Kidney epithelial cell (primary cell): ENCODE data around the gene BCAS3. TPM values are rescaled to one million over a fixed set of nuclear protein-coding genes. Genes with fewer than 3 reads are reported as not detected.
"Not testable (repeated sequence)": the region's sequence is repeated elsewhere in the genome, so short reads cannot be mapped to it uniquely, and the experiment has no call there.

Experiments used
- DNase-seq: peaks from one replicate; pipeline ENCODE4 v3.0.0-alpha.2; 2010; ENCODE audit warnings: low read depth
- H3K27me3 ChIP-seq: 2 replicates; pipeline ENCODE4 v1.6.0; 2011; ENCODE audit warnings: low read length; ENCODE audit not compliant: control insufficient read depth, insufficient read depth
- H3K36me3 ChIP-seq: 2 replicates; pipeline ENCODE4 v1.5.1; 2011; ENCODE audit warnings: low read length; ENCODE audit not compliant: control insufficient read depth, insufficient read depth
- H3K4me3 ChIP-seq: 2 replicates; pipeline ENCODE4 v1.5.1; 2011; ENCODE audit warnings: low read depth, mild to moderate bottlenecking, control low read depth, low read length
- total RNA-seq: library from RNA; depleted of rRNA; stranded (reverse); fragments of >200 nt; gene quantifications from 2 replicates; pipeline ENCODE4 v1.2.3, GENCODE V29; 2015
- TF ChIP-seq, protein P1 (sequence below): IDR thresholded peaks from 2 replicates; pipeline ENCODE4 v1.5.1; 2011; ENCODE audit warnings: mild to moderate bottlenecking, moderate library complexity, low read length, control low read depth, inconsistent platforms; ENCODE audit not compliant: insufficient read depth, poor library complexity, severe bottlenecking

Gene BCAS3
- total RNA-seq, 1 donor from 2014 or later = 26.7 TPM

DNA sequence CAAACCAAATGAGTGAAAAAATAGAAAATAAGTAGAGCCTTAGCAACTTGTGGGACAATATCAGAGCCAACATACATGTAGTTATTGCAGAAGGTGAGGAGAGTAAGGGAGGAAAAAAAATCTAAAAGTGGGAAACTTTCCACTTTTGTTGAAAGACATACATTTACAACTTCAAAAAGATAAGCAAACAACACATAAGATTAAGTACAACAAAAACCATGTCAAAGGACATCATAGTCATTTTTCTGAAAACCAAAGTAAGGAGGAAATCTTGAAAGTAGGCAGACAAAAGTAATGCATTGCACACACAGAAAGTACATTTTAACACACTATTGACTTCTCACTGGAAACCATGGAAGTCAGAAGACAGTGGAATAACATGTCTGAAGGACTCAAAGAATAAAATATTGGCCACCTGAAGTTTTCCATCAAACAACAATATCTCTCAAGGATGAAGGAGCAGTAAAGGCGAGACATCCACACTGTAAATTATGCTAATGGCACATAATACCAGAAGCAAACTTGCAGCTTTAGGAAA, 291.9 kb downstream of the BCAS3 start:
- Histone ChIP-seq H3K4me3 (no peak overlapping the region), H3K27me3 (no peaks in the 10 kb centered on the region), H3K36me3 (no peaks in the 10 kb centered on the region)
- DNase-seq = no peak
- TF ChIP-seq, protein P1, sequence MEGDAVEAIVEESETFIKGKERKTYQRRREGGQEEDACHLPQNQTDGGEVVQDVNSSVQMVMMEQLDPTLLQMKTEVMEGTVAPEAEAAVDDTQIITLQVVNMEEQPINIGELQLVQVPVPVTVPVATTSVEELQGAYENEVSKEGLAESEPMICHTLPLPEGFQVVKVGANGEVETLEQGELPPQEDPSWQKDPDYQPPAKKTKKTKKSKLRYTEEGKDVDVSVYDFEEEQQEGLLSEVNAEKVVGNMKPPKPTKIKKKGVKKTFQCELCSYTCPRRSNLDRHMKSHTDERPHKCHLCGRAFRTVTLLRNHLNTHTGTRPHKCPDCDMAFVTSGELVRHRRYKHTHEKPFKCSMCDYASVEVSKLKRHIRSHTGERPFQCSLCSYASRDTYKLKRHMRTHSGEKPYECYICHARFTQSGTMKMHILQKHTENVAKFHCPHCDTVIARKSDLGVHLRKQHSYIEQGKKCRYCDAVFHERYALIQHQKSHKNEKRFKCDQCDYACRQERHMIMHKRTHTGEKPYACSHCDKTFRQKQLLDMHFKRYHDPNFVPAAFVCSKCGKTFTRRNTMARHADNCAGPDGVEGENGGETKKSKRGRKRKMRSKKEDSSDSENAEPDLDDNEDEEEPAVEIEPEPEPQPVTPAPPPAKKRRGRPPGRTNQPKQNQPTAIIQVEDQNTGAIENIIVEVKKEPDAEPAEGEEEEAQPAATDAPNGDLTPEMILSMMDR = no peak

DNA sequence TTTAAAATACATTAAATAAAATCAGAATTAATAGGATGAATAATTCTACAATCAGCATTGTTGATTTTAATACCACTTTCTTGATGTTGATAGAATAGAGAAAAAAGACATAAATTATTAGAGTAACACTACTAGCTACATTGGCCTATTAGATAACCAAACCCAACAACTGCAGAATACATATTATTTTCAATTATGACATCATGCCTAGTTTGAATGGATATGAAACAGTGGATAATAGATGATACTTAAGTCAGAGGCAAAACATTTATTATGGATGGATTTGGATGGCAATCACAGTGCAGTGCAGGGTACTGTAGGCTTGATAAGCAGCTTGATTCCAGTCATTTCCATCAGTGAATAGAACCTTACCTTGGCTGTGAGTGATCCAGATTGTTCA, 293.1 kb downstream of the BCAS3 start:
- no peak for DNase-seq
- H3K36me3 ChIP-seq = no peaks in the 10 kb centered on the region
- H3K4me3 ChIP-seq = no peak overlapping the region
- no peaks in the 10 kb centered on the region for H3K27me3 ChIP-seq
- TF ChIP-seq, protein P1 = no peak

- Histone ChIP-seq H3K27me3 (no peaks in the 10 kb centered on the region), H3K4me3 (no peak overlapping the region), H3K36me3 (no peaks in the 10 kb centered on the region)
- TF ChIP-seq, protein P1 = peak; percentile 66
- DNase-seq = peak; percentile 16
These were observed 294.1 kb downstream of the BCAS3 start for GRCh38 chr17:60971515-60972369.

- not testable (repeated sequence) for H3K4me3 ChIP-seq, H3K27me3 ChIP-seq
These were observed 299.2 kb downstream of the BCAS3 start for GRCh38 chr17:60976861-60977260.

GRCh38 chr17:60989379-60989778, 311.7 kb downstream of the BCAS3 start:
- H3K4me3 ChIP-seq = no peak overlapping the region
- no peaks in the 10 kb centered on the region for H3K36me3 ChIP-seq
- no peaks in the 10 kb centered on the region for H3K27me3 ChIP-seq
- no peak for DNase-seq
- TF ChIP-seq, protein P1 = no peak

More at GRCh38 chr17:60976861-60977260, 299.2 kb downstream of the BCAS3 start:
- H3K36me3 ChIP-seq, DNase-seq: not testable (repeated sequence)

GRCh38 chr17:60989846-60990245, 312.2 kb downstream of the BCAS3 start:
- H3K36me3 ChIP-seq = no peaks in the 10 kb centered on the region
- H3K4me3 ChIP-seq = no peak overlapping the region
- DNase-seq = no peak
- TF ChIP-seq, protein P1 = no peak
- H3K27me3 ChIP-seq = no peaks in the 10 kb centered on the region
